GM12801 (cell line): Measurements from ENCODE around the gene CXCL17.

Source experiments
- CTCF ChIP-seq: IDR thresholded peaks from one replicate; pipeline ENCODE4 v1.5.1; 2011; ENCODE audit warnings: control low read depth; ENCODE audit not compliant: insufficient read length; ENCODE audit errors: extremely low read depth

The CXCL17 gene

GRCh38 chr19:42461700-42462324 is 19.1 kb upstream of the CXCL17 start:
- TF ChIP-seq CTCF: no peak

GRCh38 chr19:42459926-42460325 is 17.2 kb upstream of the CXCL17 start:
- TF ChIP-seq CTCF: no peak

GRCh38 chr19:42455621-42456081 is 12.9 kb upstream of the CXCL17 start:
- no peak for TF ChIP-seq CTCF

- no peak for TF ChIP-seq CTCF
Observed at GRCh38 chr19:42455086-42455485, 12.3 kb upstream of the CXCL17 start.

GRCh38 chr19:42452590-42452989 is 9.8 kb upstream of the CXCL17 start:
- no peak for TF ChIP-seq CTCF

- peak; percentile 35 for TF ChIP-seq CTCF
Observed at GRCh38 chr19:42450314-42450934, 7.7 kb upstream of the CXCL17 start.

GRCh38 chr19:42445948-42446347 is 3.2 kb upstream of the CXCL17 start:
- TF ChIP-seq CTCF: no peak
